Epidermal melanocyte (primary cell): ENCODE measurements around the gene KIF14.
"Not testable (repeated sequence)": the region's sequence is repeated elsewhere in the genome, so short reads cannot be mapped to it uniquely, and the experiment has no call there.

ENCODE experiments used
- DNase-seq: peaks from one replicate; pipeline ENCODE4 v3.0.0; 2011; ENCODE audit warnings: low spot score; ENCODE audit not compliant: insufficient read length

The KIF14 gene

DNA sequence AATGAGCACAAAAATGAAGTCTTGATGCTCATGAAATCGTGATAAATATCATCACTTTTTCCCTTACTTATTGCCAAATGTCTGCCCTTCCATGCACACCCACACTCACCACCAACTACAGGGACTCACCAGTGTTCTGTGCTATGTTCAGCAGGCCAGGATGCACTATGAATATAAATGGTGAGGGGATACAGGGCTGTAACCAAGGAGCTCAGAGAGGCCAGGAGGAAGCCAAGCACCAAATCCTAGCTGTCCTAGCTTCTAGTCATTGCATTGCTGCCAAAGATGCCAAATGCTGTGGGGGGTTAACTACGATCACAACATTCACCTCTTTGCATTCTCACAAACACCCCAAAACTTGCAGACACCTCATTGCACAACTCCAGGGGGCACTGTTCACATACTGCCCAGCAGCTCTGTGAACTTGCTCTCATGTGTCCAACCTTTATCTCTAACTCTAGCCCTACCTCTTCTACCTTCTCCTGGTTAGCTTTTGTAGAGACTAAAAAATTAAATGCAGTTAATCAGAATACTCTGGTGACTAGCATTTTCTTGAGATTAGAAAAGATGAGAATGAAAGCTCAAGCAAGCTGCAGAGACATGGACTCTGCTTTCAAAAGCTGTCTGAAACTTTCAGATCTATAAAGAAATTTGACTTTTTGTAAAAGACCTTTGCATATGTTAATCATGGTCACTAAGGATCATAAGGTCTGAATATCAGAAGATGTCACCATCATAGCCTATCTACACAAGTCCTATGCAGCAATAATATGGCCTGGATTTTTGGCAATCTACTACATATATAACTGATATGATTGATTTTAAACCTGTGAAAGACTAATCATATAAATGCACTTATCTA is 13.9 kb upstream of the KIF14 start:
- DNase-seq: no peak

DNA sequence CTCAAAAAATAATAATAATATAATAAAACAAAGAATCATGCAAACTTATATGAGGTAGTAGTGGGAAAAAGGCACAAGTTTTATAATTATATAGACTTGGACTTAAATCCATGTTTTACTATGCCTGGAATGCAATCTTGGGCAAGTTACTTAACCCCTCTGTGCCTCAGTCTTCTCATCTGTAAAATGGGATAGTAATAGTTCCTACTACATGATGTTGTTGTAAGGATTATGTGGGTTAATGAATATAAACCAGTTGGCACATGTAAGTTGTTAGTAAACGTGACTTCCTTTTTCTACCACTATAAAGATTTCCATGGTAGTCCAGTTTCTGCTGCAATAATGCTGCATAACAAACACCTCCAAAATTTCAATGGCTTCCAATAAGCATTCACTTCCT is 10.8 kb upstream of the KIF14 start:
- DNase-seq: no peak

- not testable (repeated sequence) for DNase-seq
These were observed 10.0 kb upstream of the KIF14 start for GRCh38 chr1:200630515-200630899.

DNA sequence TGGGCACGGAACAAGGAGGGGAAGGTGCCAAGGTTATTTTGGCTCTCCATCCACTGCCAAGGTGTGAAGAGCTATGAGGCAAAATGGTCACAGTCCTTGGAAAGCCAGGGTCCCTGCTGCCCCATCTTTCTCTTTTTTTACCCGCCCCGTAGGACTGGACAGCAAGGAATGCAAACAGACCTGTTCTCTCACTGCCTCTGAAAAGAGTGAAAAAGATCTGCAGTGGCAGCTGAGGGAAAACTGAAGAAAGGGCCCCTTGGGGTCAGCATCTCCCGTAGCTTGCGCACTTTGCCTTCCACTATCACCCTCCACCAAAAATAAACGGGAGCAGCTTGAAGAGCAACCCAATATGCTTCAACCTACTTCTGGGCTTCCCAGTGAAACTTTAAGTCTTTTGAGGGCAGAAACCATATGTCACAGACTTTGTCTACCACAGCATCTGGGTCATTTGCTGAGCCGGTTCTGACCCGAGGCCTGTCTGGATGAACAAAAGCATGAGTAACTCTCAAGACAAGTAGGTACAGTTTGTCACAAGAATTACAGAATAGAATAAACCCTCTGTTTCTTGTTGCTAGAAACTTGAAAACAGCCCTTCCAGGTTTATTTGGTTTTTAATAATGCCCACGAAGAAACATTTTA is 9.4 kb upstream of the KIF14 start:
- no peak for DNase-seq

- DNase-seq: no peak
These were observed 7.8 kb upstream of the KIF14 start for GRCh38 chr1:200628223-200628881.

- DNase-seq: no peak
These were observed 7.1 kb upstream of the KIF14 start for GRCh38 chr1:200627575-200628222.

DNA sequence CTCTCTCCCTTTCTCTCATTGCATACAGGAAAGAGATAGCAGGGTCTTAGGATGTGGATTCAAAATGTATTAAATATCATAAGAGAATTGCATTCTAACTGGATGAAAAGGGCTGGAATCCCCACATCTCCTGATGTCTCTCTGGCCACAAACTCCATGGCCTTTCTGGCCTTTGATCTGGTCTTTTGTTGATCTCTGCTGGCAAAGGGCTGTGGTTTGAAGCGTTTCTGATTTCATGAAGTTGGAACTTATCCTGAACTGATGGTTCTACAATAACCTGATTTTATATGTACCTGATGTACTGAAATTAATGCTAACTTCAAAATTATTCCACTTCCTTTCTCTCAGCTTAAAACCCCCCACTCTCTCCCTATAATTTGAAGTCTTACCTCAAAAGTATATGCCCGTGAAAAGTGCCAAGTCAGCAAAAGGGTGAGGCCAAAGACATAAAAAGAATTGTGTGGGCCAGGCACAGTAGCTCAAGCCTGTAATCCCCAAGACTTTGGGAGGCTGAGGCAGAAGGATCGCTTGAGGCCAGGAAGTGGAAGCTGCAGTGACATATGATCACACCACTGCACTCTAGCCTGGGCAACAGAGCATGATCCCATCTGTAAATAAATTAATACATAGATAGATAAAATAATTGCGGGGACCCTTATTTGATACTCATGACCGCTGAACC is 6.4 kb upstream of the KIF14 start:
- no peak for DNase-seq

GRCh38 chr1:200625381-200625824 is 4.9 kb upstream of the KIF14 start:
- peak; percentile 36 for DNase-seq

GRCh38 chr1:200624679-200625335 is 4.3 kb upstream of the KIF14 start:
- no peak for DNase-seq

- DNase-seq: no peak
These were observed 668 bp downstream of the KIF14 start for GRCh38 chr1:200619894-200620272.

- DNase-seq: peak; percentile 26
These were observed 9.7 kb downstream of the KIF14 start for GRCh38 chr1:200610846-200611245.

- DNase-seq: no peak
These were observed 17.9 kb downstream of the KIF14 start for GRCh38 chr1:200602632-200603031.

DNA sequence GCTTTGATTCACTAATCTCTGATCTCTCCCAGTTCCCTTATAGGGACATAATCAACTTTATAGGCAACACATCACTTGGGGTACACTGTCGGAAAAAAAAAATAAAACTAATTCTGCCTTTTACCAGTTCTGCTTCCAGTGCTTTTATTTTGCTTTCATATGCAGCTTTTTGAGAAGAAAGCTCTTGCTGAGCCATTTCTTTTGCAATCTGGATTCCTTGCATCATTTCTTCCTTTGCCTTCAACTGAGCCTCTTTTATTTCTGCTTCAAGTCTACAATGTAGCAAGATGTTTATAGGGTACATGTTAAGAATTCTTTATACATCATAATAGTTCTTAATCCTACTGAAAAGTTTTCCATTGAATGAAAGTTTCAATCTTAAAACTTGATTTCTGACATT is 30.6 kb downstream of the KIF14 start:
- no peak for DNase-seq

DNA sequence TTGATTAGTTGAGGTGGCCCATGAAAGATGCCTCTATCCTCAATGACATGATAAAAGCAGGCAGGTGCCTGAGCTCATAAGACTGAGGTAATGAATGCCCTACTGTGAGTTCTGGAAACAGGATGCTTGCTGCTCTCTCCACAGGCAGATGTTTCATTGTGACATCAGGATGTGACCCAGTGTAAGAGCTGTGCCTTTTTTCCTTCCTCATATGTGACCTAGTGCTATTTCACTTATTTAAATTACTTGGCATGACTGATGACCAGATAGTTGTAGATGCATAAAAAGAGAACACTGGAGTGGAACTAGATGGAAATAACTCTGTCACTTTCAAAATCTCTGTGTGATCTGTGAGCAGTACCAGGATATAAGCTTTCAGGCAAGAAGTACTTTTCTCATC is 31.9 kb downstream of the KIF14 start:
- DNase-seq: no peak

DNA sequence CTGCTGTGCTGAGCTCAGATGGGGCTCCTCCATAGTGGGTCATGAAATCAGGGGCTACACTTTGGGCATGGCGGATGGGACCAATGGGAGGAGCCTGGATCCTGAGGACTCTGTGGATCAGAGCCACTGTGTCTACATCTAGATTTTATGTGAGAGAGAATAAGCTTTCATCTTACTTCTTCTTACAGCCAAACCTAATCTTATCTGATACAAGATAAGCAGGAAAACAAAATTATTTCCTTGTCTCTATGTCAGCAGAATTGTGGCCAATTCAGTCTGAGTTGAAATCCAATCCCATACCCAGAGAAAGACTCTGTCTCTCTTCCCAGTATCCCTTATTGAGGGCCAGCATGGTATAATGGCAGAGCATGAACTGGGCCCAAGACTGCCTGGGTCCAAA is 56.2 kb downstream of the KIF14 start:
- DNase-seq: no peak

- no peak for DNase-seq
These were observed 58.7 kb downstream of the KIF14 start for GRCh38 chr1:200561856-200562214.

- DNase-seq: peak; percentile 55
These were observed 61.6 kb downstream of the KIF14 start for GRCh38 chr1:200558866-200559459.

- no peak for DNase-seq
These were observed 64.5 kb downstream of the KIF14 start for GRCh38 chr1:200556002-200556401.

GRCh38 chr1:200552737-200553136 is 67.8 kb downstream of the KIF14 start:
- DNase-seq: not testable (repeated sequence)

DNA sequence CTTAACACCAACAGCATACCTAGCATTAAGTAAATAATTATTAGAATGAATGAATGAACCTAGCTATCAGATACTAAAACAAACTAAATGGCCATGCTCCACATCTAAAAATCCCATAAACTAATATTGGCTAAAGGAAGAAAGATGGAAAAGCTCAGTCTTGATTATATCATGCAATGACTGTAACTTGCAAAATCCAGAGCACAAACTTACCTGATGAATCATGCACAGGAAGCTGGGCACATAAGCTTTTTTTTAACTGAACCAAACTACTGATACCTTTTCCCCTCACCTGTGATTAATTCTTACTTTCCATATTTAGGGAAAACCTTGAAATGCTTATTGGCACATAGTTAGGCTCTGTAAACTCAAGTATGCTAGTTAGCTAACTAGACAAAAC is 70.2 kb downstream of the KIF14 start:
- DNase-seq: no peak
